Thymus (tissue), 11 donors: Measurements from ENCODE around the gene DMD. TPM values are rescaled to one million over a fixed set of nuclear protein-coding genes. Genes with fewer than 3 reads are reported as not detected.
"Not testable (repeated sequence)": the region's sequence is repeated elsewhere in the genome, so short reads cannot be mapped to it uniquely, and the experiment has no call there.

Source experiments
- DNase-seq, 9 donors: peaks; one replicate each; pipeline ENCODE4 v3.0.0-alpha.2; 2013; ENCODE audit warnings: low spot score in 9 of 9, low read depth in 6 of 9, missing footprints in 1 of 9
- H3K27ac ChIP-seq, 2 donors: one replicate each; pipeline ENCODE4 v1.5.1; 2013; ENCODE audit warnings: control low read depth in 1 of 2, low read depth in 1 of 2, low read length in 1 of 2, mild to moderate bottlenecking in 1 of 2, moderate library complexity in 1 of 2
- H3K27me3 ChIP-seq, 2 donors: one replicate each; pipeline ENCODE4 v1.5.1; 2013; ENCODE audit warnings: low read length in 1 of 2; ENCODE audit not compliant: control insufficient read depth in 2 of 2, insufficient read depth in 1 of 2
- H3K36me3 ChIP-seq, 2 donors: one replicate each; pipeline ENCODE4 v1.5.1; 2013; ENCODE audit warnings: low read length in 1 of 2, mild to moderate bottlenecking in 1 of 2, moderate library complexity in 1 of 2; ENCODE audit not compliant: control insufficient read depth in 2 of 2, insufficient read depth in 2 of 2
- H3K4me1 ChIP-seq, 2 donors: one replicate each; pipeline ENCODE4 v1.5.1; 2013; ENCODE audit warnings: low read length in 2 of 2; ENCODE audit not compliant: control insufficient read depth in 2 of 2, insufficient read depth in 2 of 2
- H3K4me3 ChIP-seq, 2 donors: one replicate each; pipeline ENCODE4 v1.5.1; 2013; ENCODE audit warnings: low read length in 2 of 2, control low read depth in 1 of 2, mild to moderate bottlenecking in 1 of 2
- H3K9me3 ChIP-seq, 2 donors: one replicate each; pipeline ENCODE4 v1.5.1; 2013; ENCODE audit warnings: low read length in 1 of 2, mild to moderate bottlenecking in 1 of 2; ENCODE audit not compliant: control insufficient read depth in 2 of 2, insufficient read depth in 1 of 2
- whole genome bisulfite sequencing: extraction: QIAGEN DNeasy Blood & Tissue Kit; methylation state at CpG from one replicate; pipeline ENCODE4 v1.1.7; 2013; 5-methylcytosine and 5-hydroxymethylcytosine counted together
- polyA plus RNA-seq: library from polyadenylated mRNA; stranded (reverse); fragments of 200-250 nt; gene quantifications from one replicate; pipeline ENCODE4 v1.2.3, GENCODE V29; 2013
- total RNA-seq: library from RNA; stranded (reverse); fragments of 120-200 nt; gene quantifications from one replicate; pipeline ENCODE4 v1.2.4, GENCODE V29; 2013
- donor health status: healthy.

DMD gene
- total and polyA plus RNA-seq, 2 donors: 4.7 to 5.7 TPM

DNA sequence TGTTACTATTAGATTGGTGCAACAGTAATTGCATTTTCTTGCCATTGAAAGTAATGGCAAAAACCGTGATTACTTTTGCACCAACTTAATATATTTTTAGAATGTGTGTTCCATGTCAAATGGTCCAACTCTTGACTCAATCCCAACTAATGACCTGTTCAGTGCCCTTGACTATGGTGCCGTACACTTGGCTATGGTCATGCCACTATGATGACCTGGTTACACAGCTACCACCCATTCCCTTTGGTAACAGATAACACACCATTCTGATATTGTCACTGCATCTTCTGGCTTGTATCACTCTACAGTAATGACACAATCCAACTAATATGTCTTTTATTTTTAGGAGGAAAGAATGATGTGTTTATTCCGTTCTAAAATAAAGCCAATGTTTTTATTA is 469.4 kb downstream of the DMD start:
- Histone ChIP-seq H3K4me1 (no peaks in the 10 kb centered on the region), H3K27me3 (no peaks in the 10 kb centered on the region), H3K36me3 (no peaks in the 10 kb centered on the region), H3K4me3 (no peak overlapping the region), H3K9me3 (no peaks in the 10 kb centered on the region), H3K27ac (no peak overlapping the region)
- 95% methylated on average over 3 of the region's 3 CpGs for WGBS
- no peak for DNase-seq

DNA sequence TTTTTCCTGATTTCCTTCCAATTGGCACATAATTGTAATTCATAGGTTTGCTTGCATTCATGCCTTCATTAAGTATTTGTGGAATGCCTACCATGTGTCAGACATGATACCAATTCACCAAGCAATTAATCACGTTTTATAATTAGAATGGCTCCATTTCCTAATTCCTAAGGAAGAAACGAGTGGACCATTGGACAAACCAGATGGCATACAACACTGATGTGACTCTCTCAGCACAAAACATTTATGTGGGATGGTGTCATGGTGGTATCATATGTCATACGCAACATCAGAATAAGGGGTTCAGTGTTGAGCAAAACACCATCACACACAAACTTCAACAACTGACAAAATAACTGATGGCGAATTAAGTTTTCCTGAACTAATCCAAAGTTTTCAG is 502.8 kb downstream of the DMD start:
- H3K9me3 ChIP-seq: no peaks in the 10 kb centered on the region
- DNase-seq: no peak
- H3K4me1 ChIP-seq: no peaks in the 10 kb centered on the region
- H3K27ac ChIP-seq: no peak overlapping the region
- no peaks in the 10 kb centered on the region for H3K27me3 ChIP-seq
- WGBS: 91% methylated on average over 4 of the region's 4 CpGs
- H3K4me3 ChIP-seq: no peak overlapping the region
- H3K36me3 ChIP-seq: no peaks in the 10 kb centered on the region

GRCh38 chrX:32705385-32705784 is 506.0 kb downstream of the DMD start:
- not testable (repeated sequence) for H3K36me3 ChIP-seq, H3K27ac ChIP-seq, H3K4me1 ChIP-seq, H3K4me3 ChIP-seq, DNase-seq, H3K9me3 ChIP-seq, H3K27me3 ChIP-seq
- WGBS: 92% methylated on average over 9 of the region's 9 CpGs

GRCh38 chrX:32687379-32687778 is 524.0 kb downstream of the DMD start:
- H3K9me3 ChIP-seq: no peaks in the 10 kb centered on the region
- 73% methylated on average over 1 of the region's 1 CpG for WGBS

DNA sequence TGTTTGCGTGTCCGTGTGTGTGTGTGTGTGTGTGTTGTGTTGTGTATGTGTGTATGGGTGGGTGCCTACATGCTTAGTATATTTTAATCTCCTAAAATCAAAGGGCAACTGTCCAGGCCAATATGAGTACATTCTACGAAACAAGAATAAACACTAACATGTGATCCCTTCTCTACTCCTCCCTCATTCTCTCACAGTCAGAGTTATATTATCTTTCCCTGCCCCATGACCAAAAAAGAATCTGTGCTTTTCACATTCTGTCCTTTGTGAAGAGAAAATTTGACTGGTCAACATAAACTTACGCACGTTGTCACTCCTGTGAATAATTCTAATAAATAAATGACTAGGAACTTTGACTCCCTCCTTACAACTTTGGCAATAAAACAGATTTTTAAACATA is 532.9 kb downstream of the DMD start:
- Histone ChIP-seq H3K4me3 (no peak overlapping the region), H3K27ac (no peak overlapping the region), H3K36me3 (no peaks in the 10 kb centered on the region), H3K4me1 (no peaks in the 10 kb centered on the region), H3K27me3 (no peaks in the 10 kb centered on the region), H3K9me3 (no peaks in the 10 kb centered on the region)
- no peak for DNase-seq
- WGBS: 96% methylated on average over 5 of the region's 5 CpGs

More at GRCh38 chrX:32687379-32687778, 524.0 kb downstream of the DMD start:
- no peaks in the 10 kb centered on the region for H3K4me1 ChIP-seq
- H3K4me3 ChIP-seq: no peak overlapping the region
- no peaks in the 10 kb centered on the region for H3K27me3 ChIP-seq
- no peak for DNase-seq
- H3K36me3 ChIP-seq: no peaks in the 10 kb centered on the region
- no peak overlapping the region for H3K27ac ChIP-seq

GRCh38 chrX:32673193-32673592 is 538.2 kb downstream of the DMD start:
- no peaks in the 10 kb centered on the region for H3K36me3 ChIP-seq
- no peak overlapping the region for H3K27ac ChIP-seq
- no peaks in the 10 kb centered on the region for H3K9me3 ChIP-seq
- H3K4me1 ChIP-seq: no peaks in the 10 kb centered on the region
- no peak overlapping the region for H3K4me3 ChIP-seq
- no peak for DNase-seq
- no peaks in the 10 kb centered on the region for H3K27me3 ChIP-seq
- WGBS: 33% methylated on average over 4 of the region's 4 CpGs

GRCh38 chrX:32662516-32662915 is 548.8 kb downstream of the DMD start:
- 94% methylated on average over 2 of the region's 2 CpGs for WGBS
- DNase-seq: no peak
- H3K27ac ChIP-seq: no peak overlapping the region
- no peaks in the 10 kb centered on the region for H3K36me3 ChIP-seq
- H3K27me3 ChIP-seq: no peaks in the 10 kb centered on the region
- H3K4me3 ChIP-seq: no peak overlapping the region
- no peaks in the 10 kb centered on the region for H3K4me1 ChIP-seq
- H3K9me3 ChIP-seq: no peaks in the 10 kb centered on the region

DNA sequence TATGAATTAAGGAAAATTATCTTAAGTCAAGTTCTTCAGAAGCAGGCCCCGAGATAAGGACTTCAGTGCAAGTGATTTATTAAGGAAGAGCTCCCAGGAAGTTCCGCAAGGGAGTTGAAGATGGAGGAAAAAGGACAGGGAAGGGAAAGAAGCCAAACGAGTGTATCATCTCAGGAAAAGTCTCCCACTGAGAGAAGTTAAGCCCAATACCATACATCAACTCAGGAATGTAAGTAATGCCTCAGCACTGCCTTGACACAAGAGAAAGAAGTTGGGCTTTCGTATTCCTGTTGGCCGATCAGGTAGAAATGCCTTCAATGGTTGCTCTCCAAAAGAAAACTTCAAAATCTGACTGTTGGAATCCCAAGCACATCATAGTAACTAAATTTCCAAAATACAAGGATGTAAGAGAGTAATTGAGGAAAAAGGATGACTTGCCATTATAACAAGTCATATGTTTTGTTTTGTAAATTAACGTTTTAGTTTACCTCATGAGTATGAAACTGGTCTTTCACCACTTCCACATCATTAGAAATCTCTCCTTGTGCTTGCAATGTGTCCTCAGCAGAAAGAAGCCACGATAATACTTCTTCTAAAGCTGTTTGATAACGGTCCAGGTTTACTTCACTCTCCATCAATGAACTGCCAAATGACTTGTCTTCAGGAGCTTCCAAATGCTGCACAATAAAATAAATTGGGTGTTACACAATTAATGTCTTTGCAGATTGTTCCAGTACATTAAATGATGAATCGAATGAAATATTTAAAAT is 566.7 kb downstream of the DMD start:
- Histone ChIP-seq H3K4me1 (no peaks in the 10 kb centered on the region), H3K36me3 (no peaks in the 10 kb centered on the region), H3K4me3 (no peak overlapping the region), H3K27me3 (no peaks in the 10 kb centered on the region), H3K27ac (no peak overlapping the region), H3K9me3 (no peaks in the 10 kb centered on the region)
- DNase-seq: no peak
- WGBS: 85% methylated on average over 9 of the region's 9 CpGs

GRCh38 chrX:32642283-32642682 is 569.1 kb downstream of the DMD start:
- 90% methylated on average over 3 of the region's 3 CpGs for WGBS

More at GRCh38 chrX:32642283-32642682, 569.1 kb downstream of the DMD start:
- no peaks in the 10 kb centered on the region for H3K27me3 ChIP-seq
- DNase-seq: no peak
- no peak overlapping the region for H3K4me3 ChIP-seq
- no peaks in the 10 kb centered on the region for H3K4me1 ChIP-seq
- no peak overlapping the region for H3K27ac ChIP-seq
- H3K36me3 ChIP-seq: no peaks in the 10 kb centered on the region
- H3K9me3 ChIP-seq: no peaks in the 10 kb centered on the region
